HEK293 (cell line): ENCODE data around the gene NIPAL3.

Source experiments
- BCL11B ChIP-seq: fragments of 450-650 bp; formaldehyde crosslinking; IDR thresholded peaks from 2 replicates; pipeline ENCODE4 v1.5.1; 2016; ENCODE audit warnings: low read depth, missing biosample characterization, missing genetic modification characterization
- KLF16 ChIP-seq: fragments of 450-650 bp; formaldehyde crosslinking; IDR thresholded peaks from 2 replicates; pipeline ENCODE4 v1.5.1; 2017; ENCODE audit warnings: missing biosample characterization, missing genetic modification characterization
- MYNN ChIP-seq: fragments of 450-650 bp; formaldehyde crosslinking; IDR thresholded peaks from 2 replicates; pipeline ENCODE4 v1.5.1; 2016; ENCODE audit warnings: missing biosample characterization, missing genetic modification characterization, borderline replicate concordance
- PRDM1 ChIP-seq: fragments of 450-650 bp; formaldehyde crosslinking; IDR thresholded peaks from 2 replicates; pipeline ENCODE4; 2016; ENCODE audit warnings: missing biosample characterization, missing genetic modification characterization
- TRIM28 ChIP-seq: IDR thresholded peaks from 2 replicates; pipeline ENCODE4 v1.6.1; 2011; ENCODE audit warnings: low read length, control low read depth, borderline replicate concordance
- YY2 ChIP-seq: fragments of 450-650 bp; formaldehyde crosslinking; IDR thresholded peaks from 2 replicates; pipeline ENCODE4 v1.5.1; 2016; ENCODE audit warnings: missing biosample characterization, missing genetic modification characterization
- ZBTB1 ChIP-seq: fragments of 450-650 bp; formaldehyde crosslinking; IDR thresholded peaks from 2 replicates; pipeline ENCODE4 v1.5.1; 2016; ENCODE audit warnings: missing biosample characterization, missing genetic modification characterization
- ZIC2 ChIP-seq: fragments of 450-650 bp; formaldehyde crosslinking; IDR thresholded peaks from 2 replicates; pipeline ENCODE4 v1.5.1; 2016; ENCODE audit warnings: missing biosample characterization, missing genetic modification characterization
- ZNF146 ChIP-seq: fragments of 450-650 bp; formaldehyde crosslinking; IDR thresholded peaks from 2 replicates; pipeline ENCODE4 v1.5.1; 2016; ENCODE audit warnings: missing biosample characterization, missing genetic modification characterization
- ZNF274 ChIP-seq, 2 experiments: fragments of 200-500 bp in 1 of 2; fragments of 450-650 bp in 1 of 2; sonication (Bioruptor generic) in 1 of 2; formaldehyde crosslinking in 1 of 2; IDR thresholded peaks; 2 replicates each; pipeline versions ENCODE4 v1.5.1 to v1.6.1; 2014 to 2016; ENCODE audit warnings: borderline replicate concordance in 1 of 2, inconsistent platforms in 1 of 2, low read length in 1 of 2, missing biosample characterization in 1 of 2, missing genetic modification characterization in 1 of 2
- ZNF404 ChIP-seq: fragments of 450-650 bp; formaldehyde crosslinking; IDR thresholded peaks from 2 replicates; pipeline ENCODE4 v1.5.1; 2017; ENCODE audit warnings: missing biosample characterization, missing genetic modification characterization
- ZNF426 ChIP-seq: fragments of 450-650 bp; formaldehyde crosslinking; IDR thresholded peaks from 2 replicates; pipeline ENCODE4 v1.5.1; 2017; ENCODE audit warnings: missing biosample characterization, missing genetic modification characterization, mild to moderate bottlenecking, inconsistent platforms, moderate library complexity
- ZNF501 ChIP-seq: fragments of 450-650 bp; formaldehyde crosslinking; IDR thresholded peaks from 2 replicates; pipeline ENCODE4 v1.5.1; 2016; ENCODE audit warnings: missing biosample characterization, missing genetic modification characterization
- ZNF529 ChIP-seq: fragments of 450-650 bp; formaldehyde crosslinking; IDR thresholded peaks from 2 replicates; pipeline ENCODE4 v1.5.1; 2017; ENCODE audit warnings: missing genetic modification characterization, missing biosample characterization; ENCODE audit not compliant: insufficient replicate concordance
- ZNF548 ChIP-seq: fragments of 450-650 bp; formaldehyde crosslinking; IDR thresholded peaks from 2 replicates; pipeline ENCODE4 v1.5.1; 2016; ENCODE audit warnings: missing biosample characterization, missing genetic modification characterization
- ZNF670 ChIP-seq: fragments of 450-650 bp; formaldehyde crosslinking; IDR thresholded peaks from 2 replicates; pipeline ENCODE4 v1.5.1; 2016; ENCODE audit warnings: missing biosample characterization, missing genetic modification characterization, low read depth
- TF ChIP-seq, protein P1 (sequence below): fragments of 450-650 bp; formaldehyde crosslinking; IDR thresholded peaks from 2 replicates; pipeline ENCODE4 v1.5.1; 2016; ENCODE audit warnings: missing biosample characterization, missing genetic modification characterization
- TF ChIP-seq, protein P2 (sequence below): fragments of 450-650 bp; formaldehyde crosslinking; IDR thresholded peaks from 2 replicates; pipeline ENCODE4 v1.5.1; 2016; ENCODE audit warnings: missing biosample characterization, missing genetic modification characterization, borderline replicate concordance
- TF ChIP-seq, protein P3 (sequence below): fragments of 450-650 bp; formaldehyde crosslinking; IDR thresholded peaks from 2 replicates; pipeline ENCODE4 v1.5.1; 2016; ENCODE audit warnings: missing biosample characterization, missing genetic modification characterization, low read depth
- TF ChIP-seq, protein P4 (sequence below): fragments of 450-650 bp; formaldehyde crosslinking; IDR thresholded peaks from 2 replicates; pipeline ENCODE4 v1.5.1; 2017; ENCODE audit warnings: missing biosample characterization, missing genetic modification characterization
- TF ChIP-seq, protein P5 (sequence below): fragments of 450-650 bp; formaldehyde crosslinking; IDR thresholded peaks from 2 replicates; pipeline ENCODE4 v1.5.1; 2016; ENCODE audit warnings: missing biosample characterization, missing genetic modification characterization
- TF ChIP-seq, protein P6 (sequence below): fragments of 450-650 bp; formaldehyde crosslinking; IDR thresholded peaks from 2 replicates; pipeline ENCODE4 v1.5.1; 2016; ENCODE audit warnings: missing biosample characterization, missing genetic modification characterization
- TF ChIP-seq, protein P7 (sequence below): fragments of 450-650 bp; formaldehyde crosslinking; optimal IDR thresholded peaks from 2 replicates; pipeline ENCODE3; 2016; ENCODE audit warnings: missing biosample characterization, mild to moderate bottlenecking, missing genetic modification characterization

Gene NIPAL3

DNA sequence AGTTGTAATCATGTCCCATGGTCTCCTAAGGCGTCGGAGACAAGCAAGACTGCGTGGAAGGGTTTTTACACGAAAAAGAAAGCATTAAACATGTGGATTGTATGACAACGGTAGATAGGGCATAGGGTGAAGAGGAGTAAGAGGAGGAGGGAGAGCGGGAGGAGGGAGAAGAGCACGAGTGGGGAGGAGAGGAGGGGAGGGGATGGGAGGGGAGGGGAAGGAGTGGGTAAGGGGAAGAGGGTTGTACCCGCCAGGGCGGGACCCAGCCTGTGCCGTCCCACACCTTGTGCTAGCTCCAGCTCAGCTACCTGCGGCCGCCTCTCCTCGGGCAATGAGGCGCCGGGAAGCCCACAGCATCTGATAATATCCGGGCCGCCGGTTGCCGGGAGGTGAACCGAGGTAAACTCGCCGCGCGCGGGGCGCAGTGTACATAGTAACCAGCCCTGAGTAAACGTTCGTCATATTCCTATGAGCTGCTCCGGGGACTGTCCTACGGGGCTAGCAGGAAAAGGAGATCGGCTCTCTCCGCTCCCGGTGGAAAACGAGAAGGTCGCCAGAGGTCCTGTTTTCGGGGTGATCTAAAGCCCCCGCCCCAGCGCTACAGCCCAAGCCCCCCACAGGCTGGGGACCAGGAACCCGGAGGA, 86.6 kb downstream of the NIPAL3 start (continued):
- TF ChIP-seq ZNF548 (tag by site-specific recombination) (no peak), TRIM28 (no peak), ZNF670 (tag by site-specific recombination) (no peak), BCL11B (tag by site-specific recombination) (no peak), YY2 (tag by site-specific recombination) (no peak), ZNF501 (tag by site-specific recombination) (peak; percentile 24; the same call in 1 of the 2 replicates), ZNF274 (IDR thresholded peaks at IDR 0.05; ENCODE audit: low read length) (no peak), ZNF274 (tag by site-specific recombination; IDR thresholded peaks at IDR 0.05; ENCODE audit: borderline replicate concordance) (no peak), ZNF404 (tag by site-specific recombination) (no peak), ZBTB1 (tag by site-specific recombination) (no peak), MYNN (no peak), KLF16 (tag by site-specific recombination) (no peak), ZIC2 (tag by site-specific recombination) (no peak), ZNF529 (tag by site-specific recombination) (no peak), ZNF146 (tag by site-specific recombination) (no peak), ZNF426 (tag by site-specific recombination) (no peak), PRDM1 (tag by site-specific recombination) (no peak)
- TF ChIP-seq, protein P1, sequence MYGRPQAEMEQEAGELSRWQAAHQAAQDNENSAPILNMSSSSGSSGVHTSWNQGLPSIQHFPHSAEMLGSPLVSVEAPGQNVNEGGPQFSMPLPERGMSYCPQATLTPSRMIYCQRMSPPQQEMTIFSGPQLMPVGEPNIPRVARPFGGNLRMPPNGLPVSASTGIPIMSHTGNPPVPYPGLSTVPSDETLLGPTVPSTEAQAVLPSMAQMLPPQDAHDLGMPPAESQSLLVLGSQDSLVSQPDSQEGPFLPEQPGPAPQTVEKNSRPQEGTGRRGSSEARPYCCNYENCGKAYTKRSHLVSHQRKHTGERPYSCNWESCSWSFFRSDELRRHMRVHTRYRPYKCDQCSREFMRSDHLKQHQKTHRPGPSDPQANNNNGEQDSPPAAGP = 0 out of 2 replicates have a peak, but pooled peaks have one; percentile 34
- TF ChIP-seq, protein P2, sequence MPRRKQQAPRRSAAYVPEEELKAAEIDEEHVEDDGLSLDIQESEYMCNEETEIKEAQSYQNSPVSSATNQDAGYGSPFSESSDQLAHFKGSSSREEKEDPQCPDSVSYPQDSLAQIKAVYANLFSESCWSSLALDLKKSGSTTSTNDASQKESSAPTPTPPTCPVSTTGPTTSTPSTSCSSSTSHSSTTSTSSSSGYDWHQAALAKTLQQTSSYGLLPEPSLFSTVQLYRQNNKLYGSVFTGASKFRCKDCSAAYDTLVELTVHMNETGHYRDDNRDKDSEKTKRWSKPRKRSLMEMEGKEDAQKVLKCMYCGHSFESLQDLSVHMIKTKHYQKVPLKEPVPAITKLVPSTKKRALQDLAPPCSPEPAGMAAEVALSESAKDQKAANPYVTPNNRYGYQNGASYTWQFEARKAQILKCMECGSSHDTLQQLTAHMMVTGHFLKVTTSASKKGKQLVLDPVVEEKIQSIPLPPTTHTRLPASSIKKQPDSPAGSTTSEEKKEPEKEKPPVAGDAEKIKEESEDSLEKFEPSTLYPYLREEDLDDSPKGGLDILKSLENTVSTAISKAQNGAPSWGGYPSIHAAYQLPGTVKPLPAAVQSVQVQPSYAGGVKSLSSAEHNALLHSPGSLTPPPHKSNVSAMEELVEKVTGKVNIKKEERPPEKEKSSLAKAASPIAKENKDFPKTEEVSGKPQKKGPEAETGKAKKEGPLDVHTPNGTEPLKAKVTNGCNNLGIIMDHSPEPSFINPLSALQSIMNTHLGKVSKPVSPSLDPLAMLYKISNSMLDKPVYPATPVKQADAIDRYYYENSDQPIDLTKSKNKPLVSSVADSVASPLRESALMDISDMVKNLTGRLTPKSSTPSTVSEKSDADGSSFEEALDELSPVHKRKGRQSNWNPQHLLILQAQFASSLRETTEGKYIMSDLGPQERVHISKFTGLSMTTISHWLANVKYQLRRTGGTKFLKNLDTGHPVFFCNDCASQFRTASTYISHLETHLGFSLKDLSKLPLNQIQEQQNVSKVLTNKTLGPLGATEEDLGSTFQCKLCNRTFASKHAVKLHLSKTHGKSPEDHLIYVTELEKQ (tag by site-specific recombination) = no peak
- TF ChIP-seq, protein P3, sequence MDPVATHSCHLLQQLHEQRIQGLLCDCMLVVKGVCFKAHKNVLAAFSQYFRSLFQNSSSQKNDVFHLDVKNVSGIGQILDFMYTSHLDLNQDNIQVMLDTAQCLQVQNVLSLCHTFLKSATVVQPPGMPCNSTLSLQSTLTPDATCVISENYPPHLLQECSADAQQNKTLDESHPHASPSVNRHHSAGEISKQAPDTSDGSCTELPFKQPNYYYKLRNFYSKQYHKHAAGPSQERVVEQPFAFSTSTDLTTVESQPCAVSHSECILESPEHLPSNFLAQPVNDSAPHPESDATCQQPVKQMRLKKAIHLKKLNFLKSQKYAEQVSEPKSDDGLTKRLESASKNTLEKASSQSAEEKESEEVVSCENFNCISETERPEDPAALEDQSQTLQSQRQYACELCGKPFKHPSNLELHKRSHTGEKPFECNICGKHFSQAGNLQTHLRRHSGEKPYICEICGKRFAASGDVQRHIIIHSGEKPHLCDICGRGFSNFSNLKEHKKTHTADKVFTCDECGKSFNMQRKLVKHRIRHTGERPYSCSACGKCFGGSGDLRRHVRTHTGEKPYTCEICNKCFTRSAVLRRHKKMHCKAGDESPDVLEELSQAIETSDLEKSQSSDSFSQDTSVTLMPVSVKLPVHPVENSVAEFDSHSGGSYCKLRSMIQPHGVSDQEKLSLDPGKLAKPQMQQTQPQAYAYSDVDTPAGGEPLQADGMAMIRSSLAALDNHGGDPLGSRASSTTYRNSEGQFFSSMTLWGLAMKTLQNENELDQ (tag by site-specific recombination) = no peak
- TF ChIP-seq, protein P4, sequence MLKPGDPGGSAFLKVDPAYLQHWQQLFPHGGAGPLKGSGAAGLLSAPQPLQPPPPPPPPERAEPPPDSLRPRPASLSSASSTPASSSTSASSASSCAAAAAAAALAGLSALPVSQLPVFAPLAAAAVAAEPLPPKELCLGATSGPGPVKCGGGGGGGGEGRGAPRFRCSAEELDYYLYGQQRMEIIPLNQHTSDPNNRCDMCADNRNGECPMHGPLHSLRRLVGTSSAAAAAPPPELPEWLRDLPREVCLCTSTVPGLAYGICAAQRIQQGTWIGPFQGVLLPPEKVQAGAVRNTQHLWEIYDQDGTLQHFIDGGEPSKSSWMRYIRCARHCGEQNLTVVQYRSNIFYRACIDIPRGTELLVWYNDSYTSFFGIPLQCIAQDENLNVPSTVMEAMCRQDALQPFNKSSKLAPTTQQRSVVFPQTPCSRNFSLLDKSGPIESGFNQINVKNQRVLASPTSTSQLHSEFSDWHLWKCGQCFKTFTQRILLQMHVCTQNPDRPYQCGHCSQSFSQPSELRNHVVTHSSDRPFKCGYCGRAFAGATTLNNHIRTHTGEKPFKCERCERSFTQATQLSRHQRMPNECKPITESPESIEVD (tag by site-specific recombination) = no peak
- TF ChIP-seq, protein P5, sequence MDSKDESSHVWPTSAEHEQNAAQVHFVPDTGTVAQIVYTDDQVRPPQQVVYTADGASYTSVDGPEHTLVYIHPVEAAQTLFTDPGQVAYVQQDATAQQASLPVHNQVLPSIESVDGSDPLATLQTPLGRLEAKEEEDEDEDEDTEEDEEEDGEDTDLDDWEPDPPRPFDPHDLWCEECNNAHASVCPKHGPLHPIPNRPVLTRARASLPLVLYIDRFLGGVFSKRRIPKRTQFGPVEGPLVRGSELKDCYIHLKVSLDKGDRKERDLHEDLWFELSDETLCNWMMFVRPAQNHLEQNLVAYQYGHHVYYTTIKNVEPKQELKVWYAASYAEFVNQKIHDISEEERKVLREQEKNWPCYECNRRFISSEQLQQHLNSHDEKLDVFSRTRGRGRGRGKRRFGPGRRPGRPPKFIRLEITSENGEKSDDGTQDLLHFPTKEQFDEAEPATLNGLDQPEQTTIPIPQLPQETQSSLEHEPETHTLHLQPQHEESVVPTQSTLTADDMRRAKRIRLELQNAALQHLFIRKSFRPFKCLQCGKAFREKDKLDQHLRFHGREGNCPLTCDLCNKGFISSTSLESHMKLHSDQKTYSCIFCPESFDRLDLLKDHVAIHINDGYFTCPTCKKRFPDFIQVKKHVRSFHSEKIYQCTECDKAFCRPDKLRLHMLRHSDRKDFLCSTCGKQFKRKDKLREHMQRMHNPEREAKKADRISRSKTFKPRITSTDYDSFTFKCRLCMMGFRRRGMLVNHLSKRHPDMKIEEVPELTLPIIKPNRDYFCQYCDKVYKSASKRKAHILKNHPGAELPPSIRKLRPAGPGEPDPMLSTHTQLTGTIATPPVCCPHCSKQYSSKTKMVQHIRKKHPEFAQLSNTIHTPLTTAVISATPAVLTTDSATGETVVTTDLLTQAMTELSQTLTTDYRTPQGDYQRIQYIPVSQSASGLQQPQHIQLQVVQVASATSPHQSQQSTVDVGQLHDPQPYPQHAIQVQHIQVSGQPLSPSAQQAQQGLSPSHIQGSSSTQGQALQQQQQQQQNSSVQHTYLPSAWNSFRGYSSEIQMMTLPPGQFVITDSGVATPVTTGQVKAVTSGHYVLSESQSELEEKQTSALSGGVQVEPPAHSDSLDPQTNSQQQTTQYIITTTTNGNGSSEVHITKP = no peak; the same call in 1 of the 2 replicates
- TF ChIP-seq, protein P6, sequence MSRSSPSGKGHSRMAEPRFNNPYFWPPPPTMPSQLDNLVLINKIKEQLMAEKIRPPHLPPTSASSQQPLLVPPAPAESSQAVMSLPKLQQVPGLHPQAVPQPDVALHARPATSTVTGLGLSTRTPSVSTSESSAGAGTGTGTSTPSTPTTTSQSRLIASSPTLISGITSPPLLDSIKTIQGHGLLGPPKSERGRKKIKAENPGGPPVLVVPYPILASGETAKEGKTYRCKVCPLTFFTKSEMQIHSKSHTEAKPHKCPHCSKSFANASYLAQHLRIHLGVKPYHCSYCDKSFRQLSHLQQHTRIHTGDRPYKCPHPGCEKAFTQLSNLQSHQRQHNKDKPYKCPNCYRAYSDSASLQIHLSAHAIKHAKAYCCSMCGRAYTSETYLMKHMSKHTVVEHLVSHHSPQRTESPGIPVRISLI (tag by site-specific recombination) = no peak
- TF ChIP-seq, protein P7, sequence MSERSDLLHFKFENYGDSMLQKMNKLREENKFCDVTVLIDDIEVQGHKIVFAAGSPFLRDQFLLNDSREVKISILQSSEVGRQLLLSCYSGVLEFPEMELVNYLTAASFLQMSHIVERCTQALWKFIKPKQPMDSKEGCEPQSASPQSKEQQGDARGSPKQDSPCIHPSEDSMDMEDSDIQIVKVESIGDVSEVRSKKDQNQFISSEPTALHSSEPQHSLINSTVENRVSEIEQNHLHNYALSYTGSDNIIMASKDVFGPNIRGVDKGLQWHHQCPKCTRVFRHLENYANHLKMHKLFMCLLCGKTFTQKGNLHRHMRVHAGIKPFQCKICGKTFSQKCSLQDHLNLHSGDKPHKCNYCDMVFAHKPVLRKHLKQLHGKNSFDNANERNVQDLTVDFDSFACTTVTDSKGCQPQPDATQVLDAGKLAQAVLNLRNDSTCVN (tag by site-specific recombination) = peak; percentile 62
